K562 (cell line): ENCODE measurements around the gene GMEB1. TPM values are rescaled to one million over a fixed set of nuclear protein-coding genes. Genes with fewer than 3 reads are reported as not detected.
A peak's percentile ranks its signal among the peaks of the same experiment; 100 is the strongest.

Experiments used
- ARID1B ChIP-seq: fragments of 450-650 bp; IDR thresholded peaks from 2 replicates; pipeline ENCODE4 v1.6.1; 2016; ENCODE audit warnings: antibody characterized with exemption, mild to moderate bottlenecking, inconsistent platforms
- ASH1L ChIP-seq: fragments of 450-650 bp; IDR thresholded peaks from 2 replicates; pipeline ENCODE4 v1.6.1; 2018; ENCODE audit warnings: borderline replicate concordance, mild to moderate bottlenecking, low read depth; ENCODE audit not compliant: partially characterized antibody
- CBX1 ChIP-seq: sonication (generic); IDR thresholded peaks from 2 replicates; pipeline ENCODE4 v1.6.1; 2016; ENCODE audit warnings: antibody characterized with exemption, low read depth, mild to moderate bottlenecking
- HSF4 ChIP-seq: fragments of 250-450 bp; sonication (Bioruptor Pico); IDR thresholded peaks from 2 replicates; pipeline ENCODE4 v2.1.2; 2022; ENCODE audit warnings: mild to moderate bottlenecking, moderate library complexity, borderline replicate concordance
- MIER1 ChIP-seq: fragments of 450-650 bp; IDR thresholded peaks from 2 replicates; pipeline ENCODE4 v1.6.1; 2016; ENCODE audit warnings: antibody characterized with exemption, mild to moderate bottlenecking, low read depth
- NCOA4 ChIP-seq: fragments of 450-650 bp; IDR thresholded peaks from 2 replicates; pipeline ENCODE4 v1.6.1; 2018; ENCODE audit warnings: mild to moderate bottlenecking; ENCODE audit not compliant: partially characterized antibody
- NR3C1 ChIP-seq: sonication (generic); formaldehyde crosslinking; IDR thresholded peaks from 2 replicates; pipeline ENCODE4 v1.8.1; 2022; ENCODE audit warnings: missing genetic modification reagents
- PCBP2 ChIP-seq: fragments of 200-400 bp; formaldehyde crosslinking; IDR thresholded peaks from 2 replicates; pipeline ENCODE4 v1.6.1; 2018; ENCODE audit warnings: low read length, low read depth, mild to moderate bottlenecking, moderate library complexity; ENCODE audit not compliant: poor library complexity, severe bottlenecking
- POLR2B ChIP-seq: fragments of 450-650 bp; IDR thresholded peaks from 2 replicates; pipeline ENCODE4 v1.6.1; 2018; ENCODE audit warnings: low read depth; ENCODE audit not compliant: partially characterized antibody
- XRCC4 ChIP-seq: IDR thresholded peaks from one replicate; pipeline ENCODE4 v1.6.1; 2011; ENCODE audit not compliant: insufficient read depth, insufficient read length; ENCODE audit errors: extremely low read depth
- ZNF212 ChIP-seq: fragments of 450-650 bp; formaldehyde crosslinking; IDR thresholded peaks from 2 replicates; pipeline ENCODE4 v1.4.0; 2020; ENCODE audit warnings: mild to moderate bottlenecking
- ZNF436 ChIP-seq: fragments of 250-450, 450-650 bp; sonication (Bioruptor Pico); formaldehyde crosslinking; IDR thresholded peaks from 2 replicates; pipeline ENCODE4 v1.7.0; 2020; ENCODE audit warnings: mild to moderate bottlenecking
- ZNF644 ChIP-seq: fragments of 200-800 bp; sonication (Bioruptor generic); IDR thresholded peaks from 2 replicates; pipeline ENCODE4 v1.6.1; 2016; ENCODE audit warnings: low read depth, missing genetic modification characterization, missing compliant biosample characterization
- ZNF77 ChIP-seq: fragments of 250-450 bp; sonication (Bioruptor Pico); IDR thresholded peaks from 2 replicates; pipeline ENCODE4 v1.5.0; 2020
- polyA plus RNA-seq, 8 experiments: library from polyadenylated mRNA; depleted of rRNA in 4 of 8; stranded (reverse) in 5 of 8; unstranded in 3 of 8; fragments of >200 nt; fragmentation: Nextera tagmentation in 2 of 8; fragmentation: Illumina TruSeq in 1 of 8; extraction: Ambion mirVana in 2 of 8; extraction: Trizol in 1 of 8; gene quantifications; 2 replicates each; pipeline versions ENCODE4 v1.2.1 to v1.2.3, GENCODE V29; 2011 to 2014; ENCODE audit warnings: inconsistent platforms in 1 of 8, missing spikeins in 1 of 8
- total RNA-seq, 7 experiments: library from RNA; depleted of rRNA in 6 of 7; stranded (reverse); fragments of >200 nt in 6 of 7; fragmentation: Illumina TruSeq in 2 of 7; extraction: Trizol in 2 of 7; gene quantifications; 2 replicates each; pipeline versions ENCODE4 v1.2.1 to v1.2.3, GENCODE V29; 2011 to 2021; ENCODE audit warnings: low replicate concordance in 1 of 7
- TF ChIP-seq, protein P1 (sequence below): sonication (generic); formaldehyde crosslinking; IDR thresholded peaks from 2 replicates; pipeline ENCODE4 v1.8.1; 2023; ENCODE audit warnings: mild to moderate bottlenecking, missing genetic modification reagents, moderate library complexity
- TF ChIP-seq, protein P2 (sequence below), 3 experiments: IDR thresholded peaks in 2 of 3; conservative IDR thresholded peaks in 1 of 3; 2 replicates each; pipeline ENCODE4 v1.5.1; 2011 to 2012; ENCODE audit warnings: low read length in 3 of 3, mild to moderate bottlenecking in 3 of 3, control low read depth in 2 of 3, improper control_type of control experiment in 1 of 3, inconsistent platforms in 1 of 3, low read depth in 1 of 3, mixed read lengths in 1 of 3, moderate library complexity in 1 of 3; ENCODE audit not compliant: insufficient read depth in 2 of 3
- TF ChIP-seq, protein P3 (sequence below): sonication (generic); formaldehyde crosslinking; IDR thresholded peaks from 2 replicates; pipeline ENCODE4 v1.9.0; 2022; ENCODE audit warnings: mild to moderate bottlenecking, missing genetic modification reagents
- TF ChIP-seq, protein P4 (sequence below): fragments of 450-650 bp; IDR thresholded peaks from 2 replicates; pipeline ENCODE4 v1.6.1; 2017; ENCODE audit warnings: mild to moderate bottlenecking, moderate library complexity
- TF ChIP-seq, protein P5 (sequence below), 2 experiments: fragments of 150-350 bp in 1 of 2; IDR thresholded peaks; 2 replicates each; pipeline ENCODE4 v1.6.1; 2012 to 2016; ENCODE audit warnings: low read depth in 2 of 2, low read length in 2 of 2, mild to moderate bottlenecking in 1 of 2, moderate library complexity in 1 of 2

The GMEB1 gene
- total and polyA plus RNA-seq, 9 of the 15 experiments (the other 6 are each of a cell fraction or from before 2014, with no cell fraction given): 6.6 to 17.5 (median 8.5) TPM

DNA sequence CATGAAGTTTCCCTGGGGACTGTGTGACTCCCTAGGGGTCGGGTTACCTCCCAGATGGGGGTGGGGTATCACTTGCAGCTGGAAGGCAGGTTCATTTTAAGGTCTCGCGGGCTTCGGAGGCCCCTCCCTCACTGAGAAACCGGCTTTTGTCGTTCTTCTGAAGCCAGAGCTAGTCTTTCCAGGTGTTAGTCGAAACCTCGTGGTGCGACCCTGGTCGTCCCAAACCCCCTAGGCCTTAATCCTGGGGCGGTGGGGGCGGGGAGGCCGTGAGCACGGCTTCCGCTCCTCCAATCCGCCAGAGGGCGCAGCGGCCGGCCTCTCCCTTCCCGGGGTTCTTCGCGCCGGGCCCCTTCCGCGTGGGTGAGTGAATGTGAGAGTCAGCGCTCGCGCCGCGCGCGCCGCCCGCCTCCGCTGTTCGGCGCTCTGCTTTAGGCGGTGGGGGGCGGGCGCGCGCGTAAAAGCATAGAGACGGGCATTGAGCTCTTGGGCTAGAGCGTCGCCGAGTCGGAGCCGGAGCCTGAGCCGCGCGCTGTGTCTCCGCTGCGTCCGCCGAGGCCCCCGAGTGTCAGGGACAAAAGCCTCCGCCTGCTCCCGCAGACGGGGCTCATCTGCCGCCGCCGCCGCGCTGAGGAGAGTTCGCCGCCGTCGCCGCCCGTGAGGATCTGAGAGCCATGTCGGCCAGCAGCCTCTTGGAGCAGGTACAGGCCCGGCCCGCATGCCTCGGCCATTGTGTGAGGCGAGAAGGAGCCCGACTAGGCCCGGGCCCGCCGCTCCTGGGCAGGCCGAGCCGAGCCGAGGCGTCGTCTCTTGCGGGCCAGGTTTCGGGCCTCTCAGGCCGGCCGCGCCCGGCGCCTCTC lies 68.1 kb downstream of the GMEB1 start, which contains the start of gene YTHDF2 (continued):
- TF ChIP-seq, protein P1, sequence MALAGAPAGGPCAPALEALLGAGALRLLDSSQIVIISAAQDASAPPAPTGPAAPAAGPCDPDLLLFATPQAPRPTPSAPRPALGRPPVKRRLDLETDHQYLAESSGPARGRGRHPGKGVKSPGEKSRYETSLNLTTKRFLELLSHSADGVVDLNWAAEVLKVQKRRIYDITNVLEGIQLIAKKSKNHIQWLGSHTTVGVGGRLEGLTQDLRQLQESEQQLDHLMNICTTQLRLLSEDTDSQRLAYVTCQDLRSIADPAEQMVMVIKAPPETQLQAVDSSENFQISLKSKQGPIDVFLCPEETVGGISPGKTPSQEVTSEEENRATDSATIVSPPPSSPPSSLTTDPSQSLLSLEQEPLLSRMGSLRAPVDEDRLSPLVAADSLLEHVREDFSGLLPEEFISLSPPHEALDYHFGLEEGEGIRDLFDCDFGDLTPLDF (CRISPR knock-in tag): peak; percentile 97
- no peak for TF ChIP-seq HSF4 (CRISPR knock-in tag)
- peak; percentile 68 for TF ChIP-seq POLR2B
- TF ChIP-seq NCOA4: no peak
- TF ChIP-seq CBX1: peak; percentile 41; the same call in 1 of the 2 replicates
- TF ChIP-seq XRCC4: no peak
- TF ChIP-seq, protein P2, sequence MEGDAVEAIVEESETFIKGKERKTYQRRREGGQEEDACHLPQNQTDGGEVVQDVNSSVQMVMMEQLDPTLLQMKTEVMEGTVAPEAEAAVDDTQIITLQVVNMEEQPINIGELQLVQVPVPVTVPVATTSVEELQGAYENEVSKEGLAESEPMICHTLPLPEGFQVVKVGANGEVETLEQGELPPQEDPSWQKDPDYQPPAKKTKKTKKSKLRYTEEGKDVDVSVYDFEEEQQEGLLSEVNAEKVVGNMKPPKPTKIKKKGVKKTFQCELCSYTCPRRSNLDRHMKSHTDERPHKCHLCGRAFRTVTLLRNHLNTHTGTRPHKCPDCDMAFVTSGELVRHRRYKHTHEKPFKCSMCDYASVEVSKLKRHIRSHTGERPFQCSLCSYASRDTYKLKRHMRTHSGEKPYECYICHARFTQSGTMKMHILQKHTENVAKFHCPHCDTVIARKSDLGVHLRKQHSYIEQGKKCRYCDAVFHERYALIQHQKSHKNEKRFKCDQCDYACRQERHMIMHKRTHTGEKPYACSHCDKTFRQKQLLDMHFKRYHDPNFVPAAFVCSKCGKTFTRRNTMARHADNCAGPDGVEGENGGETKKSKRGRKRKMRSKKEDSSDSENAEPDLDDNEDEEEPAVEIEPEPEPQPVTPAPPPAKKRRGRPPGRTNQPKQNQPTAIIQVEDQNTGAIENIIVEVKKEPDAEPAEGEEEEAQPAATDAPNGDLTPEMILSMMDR (IDR thresholded peaks at IDR 0.05 in 2 of 3, conservative IDR thresholded peaks at IDR 0.05 in 1 of 3; ENCODE audit: insufficient read depth in 2 of 3, low read depth in 1 of 3, low read length in 3 of 3): peak; percentile 82 to 95 (median 86)
- TF ChIP-seq MIER1: no peak
- TF ChIP-seq ASH1L: peak; percentile 15
- TF ChIP-seq, protein P3, sequence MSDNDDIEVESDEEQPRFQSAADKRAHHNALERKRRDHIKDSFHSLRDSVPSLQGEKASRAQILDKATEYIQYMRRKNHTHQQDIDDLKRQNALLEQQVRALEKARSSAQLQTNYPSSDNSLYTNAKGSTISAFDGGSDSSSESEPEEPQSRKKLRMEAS (CRISPR knock-in tag): peak; percentile 94
- TF ChIP-seq ZNF436 (CRISPR knock-in tag): no peak
- no peak for TF ChIP-seq ZNF77 (CRISPR knock-in tag)
- TF ChIP-seq, protein P4, sequence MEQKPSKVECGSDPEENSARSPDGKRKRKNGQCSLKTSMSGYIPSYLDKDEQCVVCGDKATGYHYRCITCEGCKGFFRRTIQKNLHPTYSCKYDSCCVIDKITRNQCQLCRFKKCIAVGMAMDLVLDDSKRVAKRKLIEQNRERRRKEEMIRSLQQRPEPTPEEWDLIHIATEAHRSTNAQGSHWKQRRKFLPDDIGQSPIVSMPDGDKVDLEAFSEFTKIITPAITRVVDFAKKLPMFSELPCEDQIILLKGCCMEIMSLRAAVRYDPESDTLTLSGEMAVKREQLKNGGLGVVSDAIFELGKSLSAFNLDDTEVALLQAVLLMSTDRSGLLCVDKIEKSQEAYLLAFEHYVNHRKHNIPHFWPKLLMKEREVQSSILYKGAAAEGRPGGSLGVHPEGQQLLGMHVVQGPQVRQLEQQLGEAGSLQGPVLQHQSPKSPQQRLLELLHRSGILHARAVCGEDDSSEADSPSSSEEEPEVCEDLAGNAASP: peak; percentile 78
- no peak for TF ChIP-seq PCBP2
- TF ChIP-seq, protein P5, sequence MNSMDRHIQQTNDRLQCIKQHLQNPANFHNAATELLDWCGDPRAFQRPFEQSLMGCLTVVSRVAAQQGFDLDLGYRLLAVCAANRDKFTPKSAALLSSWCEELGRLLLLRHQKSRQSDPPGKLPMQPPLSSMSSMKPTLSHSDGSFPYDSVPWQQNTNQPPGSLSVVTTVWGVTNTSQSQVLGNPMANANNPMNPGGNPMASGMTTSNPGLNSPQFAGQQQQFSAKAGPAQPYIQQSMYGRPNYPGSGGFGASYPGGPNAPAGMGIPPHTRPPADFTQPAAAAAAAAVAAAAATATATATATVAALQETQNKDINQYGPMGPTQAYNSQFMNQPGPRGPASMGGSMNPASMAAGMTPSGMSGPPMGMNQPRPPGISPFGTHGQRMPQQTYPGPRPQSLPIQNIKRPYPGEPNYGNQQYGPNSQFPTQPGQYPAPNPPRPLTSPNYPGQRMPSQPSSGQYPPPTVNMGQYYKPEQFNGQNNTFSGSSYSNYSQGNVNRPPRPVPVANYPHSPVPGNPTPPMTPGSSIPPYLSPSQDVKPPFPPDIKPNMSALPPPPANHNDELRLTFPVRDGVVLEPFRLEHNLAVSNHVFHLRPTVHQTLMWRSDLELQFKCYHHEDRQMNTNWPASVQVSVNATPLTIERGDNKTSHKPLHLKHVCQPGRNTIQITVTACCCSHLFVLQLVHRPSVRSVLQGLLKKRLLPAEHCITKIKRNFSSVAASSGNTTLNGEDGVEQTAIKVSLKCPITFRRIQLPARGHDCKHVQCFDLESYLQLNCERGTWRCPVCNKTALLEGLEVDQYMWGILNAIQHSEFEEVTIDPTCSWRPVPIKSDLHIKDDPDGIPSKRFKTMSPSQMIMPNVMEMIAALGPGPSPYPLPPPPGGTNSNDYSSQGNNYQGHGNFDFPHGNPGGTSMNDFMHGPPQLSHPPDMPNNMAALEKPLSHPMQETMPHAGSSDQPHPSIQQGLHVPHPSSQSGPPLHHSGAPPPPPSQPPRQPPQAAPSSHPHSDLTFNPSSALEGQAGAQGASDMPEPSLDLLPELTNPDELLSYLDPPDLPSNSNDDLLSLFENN (IDR thresholded peaks at IDR 0.05; ENCODE audit: low read depth in 2 of 2, low read length in 2 of 2): peak; percentile 42 to 58; a peak in 1 of 4 replicates
- peak; percentile 92 for TF ChIP-seq NR3C1 (CRISPR knock-in tag)
- TF ChIP-seq ZNF212: no peak
- peak; percentile 80 for TF ChIP-seq ARID1B
- TF ChIP-seq ZNF644 (tag): peak; percentile 84
